DND-41 (cell line): Measurements from ENCODE around the gene CLN6.
"Not testable (repeated sequence)": the region's sequence is repeated elsewhere in the genome, so short reads cannot be mapped to it uniquely, and the experiment has no call there.

Source experiments
- ATAC-seq: fragments of 200-7000 bp; cut with Tn5 transposase; 3 replicates; pipeline ENCODE4 v1.9.1; 2021; ENCODE audit warnings: low read depth; ENCODE audit not compliant: insufficient read depth
- DNase-seq: peaks from one replicate; pipeline ENCODE4 v3.0.0-alpha.2; 2020
- H2AFZ ChIP-seq: 2 replicates; pipeline ENCODE4 v1.6.0; 2012; ENCODE audit warnings: low read depth, low read length
- H3K27ac ChIP-seq: 2 replicates; pipeline ENCODE4 v1.5.1; 2012; ENCODE audit warnings: low read length, inconsistent platforms
- H3K27me3 ChIP-seq: fragments of 200-600 bp; sonication (generic); 2 replicates; pipeline ENCODE4 v1.6.0; 2012; ENCODE audit warnings: low read length, mild to moderate bottlenecking, inconsistent platforms; ENCODE audit not compliant: insufficient read depth, poor library complexity
- H3K36me3 ChIP-seq: 2 replicates; pipeline ENCODE4 v1.5.1; 2012; ENCODE audit warnings: low read length, inconsistent platforms; ENCODE audit not compliant: insufficient read depth
- H3K4me1 ChIP-seq: 2 replicates; pipeline ENCODE4 v1.5.1; 2012; ENCODE audit warnings: mild to moderate bottlenecking, low read length; ENCODE audit not compliant: insufficient read depth
- H3K4me2 ChIP-seq: 2 replicates; pipeline ENCODE4 v1.6.0; 2012; ENCODE audit warnings: mild to moderate bottlenecking, moderate library complexity, low read length, inconsistent platforms; ENCODE audit not compliant: insufficient read depth
- H3K4me3 ChIP-seq, 2 experiments: fragments of 200-600 bp in 1 of 2; shearing (Covaris generic) in 1 of 2; 2 replicates each; pipeline ENCODE4 v1.5.1; 2012 to 2016; ENCODE audit warnings: inconsistent platforms in 2 of 2, low read length in 2 of 2, mild to moderate bottlenecking in 2 of 2, low read depth in 1 of 2, moderate library complexity in 1 of 2
- H3K79me2 ChIP-seq: 2 replicates; pipeline ENCODE4 v1.6.0; 2012; ENCODE audit warnings: low read length, inconsistent platforms; ENCODE audit not compliant: insufficient read depth
- H3K9ac ChIP-seq: 2 replicates; pipeline ENCODE4 v1.6.0; 2012; ENCODE audit warnings: low read depth, mild to moderate bottlenecking, inconsistent platforms, low read length, moderate library complexity
- H3K9me3 ChIP-seq: 2 replicates; pipeline ENCODE4 v1.5.1; 2012; ENCODE audit warnings: low read length, moderate library complexity, mild to moderate bottlenecking, inconsistent platforms; ENCODE audit not compliant: insufficient read depth, severe bottlenecking
- H4K20me1 ChIP-seq: 2 replicates; pipeline ENCODE4 v1.6.0; 2012; ENCODE audit warnings: low read length; ENCODE audit not compliant: insufficient read depth
- EZH2 ChIP-seq: IDR thresholded peaks from 3 replicates; pipeline ENCODE4 v1.6.1; 2012; ENCODE audit warnings: borderline replicate concordance, low read depth, mild to moderate bottlenecking, moderate library complexity, low read length, inconsistent platforms; ENCODE audit not compliant: severe bottlenecking
- TF ChIP-seq, protein P1 (sequence below): IDR thresholded peaks from 2 replicates; pipeline ENCODE4 v1.5.1; 2012; ENCODE audit warnings: borderline replicate concordance, low read length, moderate library complexity, mild to moderate bottlenecking; ENCODE audit not compliant: poor library complexity, severe bottlenecking; ENCODE audit errors: extremely low read depth

Gene CLN6

GRCh38 chr15:68175526-68175925 is 54.0 kb downstream of the CLN6 start:
- no peaks in the 10 kb centered on the region for H3K79me2 ChIP-seq
- H3K4me3 ChIP-seq, result no peak overlapping the region
- no peak overlapping the region for H3K27ac ChIP-seq
- H2AFZ ChIP-seq, result no peak overlapping the region
- H3K27me3 ChIP-seq, result no peaks in the 10 kb centered on the region
- DNase-seq (no peak), ATAC-seq (no peak)
- H4K20me1 ChIP-seq, result no peaks in the 10 kb centered on the region
- no peaks in the 10 kb centered on the region for H3K4me1 ChIP-seq
- no peaks in the 10 kb centered on the region for H3K9me3 ChIP-seq
- H3K36me3 ChIP-seq, result peaks cover 50% of the 10 kb centered on the region
- TF ChIP-seq, protein P1, sequence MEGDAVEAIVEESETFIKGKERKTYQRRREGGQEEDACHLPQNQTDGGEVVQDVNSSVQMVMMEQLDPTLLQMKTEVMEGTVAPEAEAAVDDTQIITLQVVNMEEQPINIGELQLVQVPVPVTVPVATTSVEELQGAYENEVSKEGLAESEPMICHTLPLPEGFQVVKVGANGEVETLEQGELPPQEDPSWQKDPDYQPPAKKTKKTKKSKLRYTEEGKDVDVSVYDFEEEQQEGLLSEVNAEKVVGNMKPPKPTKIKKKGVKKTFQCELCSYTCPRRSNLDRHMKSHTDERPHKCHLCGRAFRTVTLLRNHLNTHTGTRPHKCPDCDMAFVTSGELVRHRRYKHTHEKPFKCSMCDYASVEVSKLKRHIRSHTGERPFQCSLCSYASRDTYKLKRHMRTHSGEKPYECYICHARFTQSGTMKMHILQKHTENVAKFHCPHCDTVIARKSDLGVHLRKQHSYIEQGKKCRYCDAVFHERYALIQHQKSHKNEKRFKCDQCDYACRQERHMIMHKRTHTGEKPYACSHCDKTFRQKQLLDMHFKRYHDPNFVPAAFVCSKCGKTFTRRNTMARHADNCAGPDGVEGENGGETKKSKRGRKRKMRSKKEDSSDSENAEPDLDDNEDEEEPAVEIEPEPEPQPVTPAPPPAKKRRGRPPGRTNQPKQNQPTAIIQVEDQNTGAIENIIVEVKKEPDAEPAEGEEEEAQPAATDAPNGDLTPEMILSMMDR, result no peak
- no peak for TF ChIP-seq EZH2
- H3K4me2 ChIP-seq, result no peak overlapping the region
- H3K9ac ChIP-seq, result no peak overlapping the region

DNA sequence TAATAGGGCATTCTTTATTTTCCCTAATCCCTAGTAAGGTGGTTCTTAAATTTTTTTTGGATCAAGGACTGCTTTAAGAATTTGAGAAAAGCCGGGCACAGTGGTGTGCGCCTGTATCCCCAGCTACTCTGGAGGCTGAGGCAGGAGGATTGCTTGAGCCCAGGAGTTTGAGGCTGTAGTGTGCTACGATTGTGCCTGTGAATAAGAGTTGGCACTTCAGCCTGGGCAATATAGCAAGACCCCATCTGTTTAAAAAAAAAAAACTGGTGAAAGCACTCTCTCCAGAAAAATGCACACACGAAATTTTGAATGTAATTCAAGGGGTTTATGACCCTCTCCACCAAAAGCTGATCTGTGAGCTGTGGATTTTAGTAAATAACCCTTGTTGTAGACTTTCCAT is 56.4 kb downstream of the CLN6 start:
- Histone ChIP-seq H3K4me1 (no peaks in the 10 kb centered on the region), H4K20me1 (no peaks in the 10 kb centered on the region), H3K27me3 (no peaks in the 10 kb centered on the region), H3K27ac (no peak overlapping the region), H3K79me2 (no peaks in the 10 kb centered on the region), H3K4me3 (no peak overlapping the region), H2AFZ (no peak overlapping the region), H3K4me2 (no peak overlapping the region), H3K9me3 (no peaks in the 10 kb centered on the region), H3K36me3 (peaks cover 53% of the 10 kb centered on the region), H3K9ac (no peak overlapping the region)
- DNase-seq (no peak), ATAC-seq (no peak)
- no peak for TF ChIP-seq EZH2
- TF ChIP-seq, protein P1, result no peak

GRCh38 chr15:68172037-68172436 is 57.5 kb downstream of the CLN6 start:
- not testable (repeated sequence) for H3K79me2 ChIP-seq, H3K9me3 ChIP-seq, H3K27me3 ChIP-seq, H3K4me3 ChIP-seq, H3K4me1 ChIP-seq, H3K27ac ChIP-seq, H3K4me2 ChIP-seq, DNase-seq, H4K20me1 ChIP-seq, H2AFZ ChIP-seq, H3K9ac ChIP-seq, ATAC-seq
- peaks cover 43% of the 10 kb centered on the region for H3K36me3 ChIP-seq

DNA sequence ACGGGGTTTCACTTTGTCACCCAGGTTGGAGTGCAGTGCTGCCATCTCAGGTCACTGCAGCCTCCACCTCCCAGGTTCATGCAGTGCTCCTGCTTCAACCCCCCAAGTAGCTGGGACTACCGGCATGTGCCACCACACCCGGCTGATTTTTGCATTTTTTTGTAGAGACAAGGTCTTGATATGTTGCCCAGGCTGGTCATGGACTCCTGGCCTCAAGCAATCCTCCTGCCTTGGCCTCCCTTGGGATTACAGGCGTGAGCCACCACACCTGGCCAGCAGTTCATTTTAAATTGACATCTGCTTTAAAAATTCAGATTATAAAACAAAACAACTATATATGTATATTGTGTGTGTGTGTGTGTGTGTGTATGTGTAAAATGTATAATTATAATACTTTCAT is 62.7 kb downstream of the CLN6 start:
- no peak for DNase-seq
- Histone ChIP-seq H3K4me3 (no peak overlapping the region), H3K79me2 (no peaks in the 10 kb centered on the region), H2AFZ (no peak overlapping the region), H3K27ac (no peak overlapping the region), H4K20me1 (no peaks in the 10 kb centered on the region), H3K27me3 (no peaks in the 10 kb centered on the region), H3K9ac (no peak overlapping the region), H3K36me3 (peaks cover 45% of the 10 kb centered on the region; the same call in 1 of the 2 replicates), H3K4me1 (no peaks in the 10 kb centered on the region), H3K4me2 (no peak overlapping the region), H3K9me3 (no peaks in the 10 kb centered on the region)
- no peak for TF ChIP-seq EZH2
- ATAC-seq, result no peak

- Histone ChIP-seq H3K9ac (no peak overlapping the region), H3K4me1 (no peaks in the 10 kb centered on the region), H3K4me3 (no peak overlapping the region), H3K4me2 (no peak overlapping the region), H3K27ac (no peak overlapping the region), H3K79me2 (no peaks in the 10 kb centered on the region), H3K36me3 (peaks cover 52% of the 10 kb centered on the region), H2AFZ (no peak overlapping the region), H3K9me3 (no peaks in the 10 kb centered on the region), H3K27me3 (no peaks in the 10 kb centered on the region), H4K20me1 (no peaks in the 10 kb centered on the region)
- ATAC-seq (no peak), DNase-seq (no peak)
- TF ChIP-seq, protein P1, result no peak
- TF ChIP-seq EZH2, result no peak
Measured at GRCh38 chr15:68163191-68163590, 66.3 kb downstream of the CLN6 start.
